Activated CD8-positive, alpha-beta memory T cell treated with anti-CD3 and anti-CD28 coated beads, Interleukin-2, amount 50 U/mL, for 4 hours (primary cell): ENCODE results near the gene CELA2B.
"Not testable (repeated sequence)": the region's sequence is repeated elsewhere in the genome, so short reads cannot be mapped to it uniquely, and the experiment has no call there.

ENCODE experiments used
- DNase-seq: peaks from one replicate; pipeline ENCODE4 v3.0.0-alpha.2; 2020

CELA2B gene

DNA sequence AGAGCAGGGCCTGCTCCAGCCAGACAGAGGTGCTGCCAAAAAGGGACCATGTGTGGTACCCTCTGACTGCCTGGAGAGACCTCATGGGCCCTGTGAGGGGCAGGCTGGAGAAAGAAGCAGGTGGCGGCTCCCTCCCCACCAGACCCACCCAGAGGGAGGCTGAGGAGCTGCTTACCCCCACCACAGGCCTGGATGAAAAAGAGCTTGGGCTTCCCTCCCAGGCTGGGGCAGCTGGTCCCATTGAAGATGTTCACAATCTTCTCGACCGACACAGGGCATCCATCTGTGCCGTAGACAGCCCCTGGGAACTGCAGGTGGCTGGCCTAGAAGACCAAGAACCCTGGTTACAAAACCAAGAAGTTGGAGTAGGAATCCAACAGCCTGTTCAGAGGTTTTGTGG, 28.5 kb downstream of the CELA2B start:
- no peak for DNase-seq

DNA sequence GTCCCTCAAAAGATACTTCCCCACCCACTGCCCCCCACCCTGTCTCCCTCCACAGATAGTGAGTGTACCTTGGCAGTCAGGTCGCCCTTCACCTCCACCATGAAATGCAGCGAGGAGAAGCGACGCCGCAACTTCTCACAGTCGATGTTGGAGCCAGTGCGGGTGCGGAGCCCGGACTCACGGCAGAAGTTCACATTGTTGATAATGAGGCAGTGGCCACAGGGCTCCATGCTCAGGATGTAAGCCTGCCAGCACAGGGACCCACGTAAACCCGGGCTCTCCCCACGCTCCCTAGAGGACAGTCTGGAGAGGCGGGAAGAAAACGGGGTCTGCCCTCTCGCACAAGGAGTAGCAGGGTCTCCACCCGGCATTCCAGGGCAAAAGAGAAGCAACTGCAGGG, 30.9 kb downstream of the CELA2B start:
- DNase-seq = no peak

DNA sequence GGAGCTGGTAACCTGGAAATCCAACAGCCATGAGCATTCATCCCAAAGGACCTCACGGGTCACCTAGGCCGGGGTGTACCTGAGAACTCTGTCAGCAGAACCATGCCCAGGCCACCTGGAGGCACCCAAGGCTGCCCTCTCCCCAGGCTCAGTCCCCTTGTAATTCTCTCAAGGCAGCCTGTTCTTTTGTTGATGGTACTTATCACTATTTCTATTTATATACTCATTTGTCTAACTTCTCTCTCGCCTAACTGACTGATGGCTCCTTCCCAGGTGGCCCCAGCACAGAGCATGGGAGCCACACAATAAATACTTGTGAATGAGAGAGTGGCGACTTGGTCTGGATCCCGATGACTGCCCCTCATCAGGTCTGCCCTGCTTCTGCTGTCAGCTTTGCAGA, 31.4 kb downstream of the CELA2B start:
- DNase-seq = no peak

- no peak for DNase-seq
These were observed 33.0 kb downstream of the CELA2B start for GRCh38 chr1:15508700-15509487.

DNA sequence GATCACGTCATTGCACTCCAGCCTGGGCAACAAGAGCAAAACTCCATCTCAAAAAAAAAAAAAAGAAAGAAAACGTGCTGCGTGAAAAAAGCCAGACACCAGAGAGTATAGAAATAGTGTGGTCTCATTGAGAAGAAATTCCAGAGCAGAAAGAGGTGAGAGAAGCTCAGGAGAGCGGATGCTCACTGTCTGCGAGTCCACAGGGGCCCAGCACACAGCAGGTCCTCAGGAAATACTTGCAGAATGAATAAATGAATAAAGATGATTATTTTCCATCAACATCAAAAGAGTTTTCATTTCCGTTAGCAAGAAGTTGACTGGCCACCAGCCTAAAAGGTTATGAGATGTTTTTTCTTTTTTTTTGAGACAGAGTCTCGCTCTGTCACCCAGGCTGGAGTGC, 33.7 kb downstream of the CELA2B start:
- no peak for DNase-seq

- no peak for DNase-seq
These were observed 34.9 kb downstream of the CELA2B start for GRCh38 chr1:15510611-15511405.

DNA sequence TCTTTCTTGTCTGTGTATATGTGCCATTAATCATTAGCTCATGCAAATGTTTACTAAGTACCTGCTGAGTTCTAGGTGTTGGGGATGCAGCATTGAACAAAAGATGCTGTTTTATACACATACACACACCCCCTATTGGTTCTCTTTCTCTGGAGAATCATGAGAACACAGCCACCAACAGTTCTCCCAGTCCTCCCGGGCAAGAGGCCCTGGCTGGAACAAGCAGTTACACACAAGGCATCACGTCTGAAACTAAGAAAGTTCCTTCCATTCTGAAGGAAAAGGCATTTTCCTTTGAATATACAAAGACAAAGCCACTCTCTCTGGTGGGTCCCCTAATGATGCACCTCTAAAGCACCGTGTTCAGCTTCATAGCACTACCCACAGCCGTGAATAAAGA, 37.3 kb downstream of the CELA2B start:
- DNase-seq = no peak

GRCh38 chr1:15513919-15514318, 38.0 kb downstream of the CELA2B start:
- no peak for DNase-seq

DNA sequence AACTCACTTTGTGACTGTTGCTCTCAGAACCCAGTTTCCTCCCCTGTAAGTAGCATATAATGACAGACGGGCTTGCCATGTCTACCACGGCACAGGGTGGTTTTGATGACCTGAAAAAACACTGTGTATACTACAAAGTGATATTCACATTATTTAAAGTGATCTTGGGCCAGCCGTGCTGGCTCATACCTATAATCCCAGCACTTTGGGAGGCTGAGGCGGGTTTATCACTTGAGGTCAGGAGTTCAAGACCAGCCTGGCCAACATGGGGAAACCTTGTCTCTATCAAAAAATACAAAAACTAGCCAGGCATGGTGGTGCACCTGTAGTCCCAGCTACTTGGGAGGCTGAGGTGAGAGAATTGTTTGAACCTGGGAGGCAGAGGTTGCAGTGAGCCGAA, 38.7 kb downstream of the CELA2B start:
- not testable (repeated sequence) for DNase-seq

GRCh38 chr1:15515022-15515663, 39.2 kb downstream of the CELA2B start:
- DNase-seq = no peak

DNA sequence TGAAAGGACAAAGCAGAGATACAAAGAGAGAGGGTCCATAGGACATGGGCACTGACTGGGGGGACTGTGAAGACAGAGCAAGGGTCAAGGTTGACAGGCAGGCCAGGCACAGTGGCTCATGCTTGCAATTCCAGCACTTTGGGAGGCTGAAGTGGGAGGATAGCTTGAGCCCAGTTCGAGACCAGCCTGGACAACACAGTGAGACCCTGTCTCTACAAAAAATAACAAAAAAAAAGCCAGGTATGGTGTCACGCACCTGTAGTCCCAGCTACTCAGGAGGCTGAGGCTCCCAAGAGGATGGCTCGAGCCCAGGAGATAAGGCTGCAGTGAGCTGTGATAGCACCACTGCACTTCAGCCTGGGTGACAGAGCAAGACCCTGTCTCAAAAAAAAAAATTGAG, 43.7 kb downstream of the CELA2B start:
- DNase-seq = no peak

DNA sequence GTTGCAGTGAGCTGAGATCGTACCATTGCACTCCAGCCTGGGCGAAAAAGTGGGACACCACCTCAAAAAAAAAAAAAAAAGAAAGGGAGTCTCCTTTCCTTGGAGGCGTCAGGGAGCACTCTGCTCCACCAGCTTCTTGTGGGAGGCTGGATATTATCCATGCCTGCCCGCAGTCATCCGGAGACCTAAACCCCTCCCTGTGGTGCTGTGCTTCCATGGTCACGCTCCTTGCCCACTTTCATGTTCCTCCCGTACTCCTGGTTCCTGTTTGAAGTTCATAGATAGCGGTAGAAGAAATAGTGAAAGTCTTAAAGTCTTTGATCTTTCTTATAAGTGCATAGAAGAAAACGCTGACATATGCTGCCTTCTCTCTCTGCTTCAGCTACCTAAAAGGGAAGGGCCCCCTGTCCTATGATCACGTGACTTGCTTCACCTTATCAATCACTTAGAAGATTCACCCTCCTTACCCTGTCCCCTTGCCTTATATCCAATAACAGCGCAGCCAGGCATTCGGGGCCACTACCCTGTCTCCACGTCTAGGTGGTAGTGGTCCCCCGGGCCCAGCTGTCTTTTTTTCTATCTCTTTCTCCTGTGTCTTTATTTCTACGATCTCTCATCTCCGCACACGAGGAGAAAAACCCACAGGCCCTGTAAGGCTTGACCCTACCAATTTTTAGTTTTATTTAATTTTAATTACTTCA, 45.5 kb downstream of the CELA2B start:
- DNase-seq = not testable (repeated sequence)

- DNase-seq = no peak
These were observed 46.6 kb downstream of the CELA2B start for GRCh38 chr1:15522551-15522950.

- DNase-seq = no peak
These were observed 47.5 kb downstream of the CELA2B start for GRCh38 chr1:15523104-15524020.

DNA sequence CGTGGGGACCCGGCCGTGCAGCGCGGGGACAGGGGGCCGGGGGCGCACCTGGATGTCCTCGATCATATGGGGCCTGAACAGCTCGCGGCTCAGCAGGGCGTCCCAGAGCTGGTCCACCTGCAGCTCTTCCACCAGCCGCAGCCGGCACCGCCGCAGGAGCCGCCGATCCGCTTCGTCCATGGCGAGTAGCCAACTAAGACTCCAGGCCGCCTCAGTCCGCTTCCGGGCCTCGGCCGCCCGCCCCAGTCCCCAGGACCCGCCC, 48.0 kb downstream of the CELA2B start, which contains the start of gene CASP9:
Gene CASP9 (minus strand): TSS at position 195 of the 262 bp plus-strand sequence. CDS start 15 bp downstream, at position 180.
- no peak for DNase-seq

- DNase-seq = peak; percentile 100
These were observed 48.6 kb downstream of the CELA2B start for GRCh38 chr1:15524283-15525049.

- DNase-seq = no peak
These were observed 49.4 kb downstream of the CELA2B start for GRCh38 chr1:15525050-15526020.

- no peak for DNase-seq
These were observed 50.2 kb downstream of the CELA2B start for GRCh38 chr1:15526021-15526489.

DNA sequence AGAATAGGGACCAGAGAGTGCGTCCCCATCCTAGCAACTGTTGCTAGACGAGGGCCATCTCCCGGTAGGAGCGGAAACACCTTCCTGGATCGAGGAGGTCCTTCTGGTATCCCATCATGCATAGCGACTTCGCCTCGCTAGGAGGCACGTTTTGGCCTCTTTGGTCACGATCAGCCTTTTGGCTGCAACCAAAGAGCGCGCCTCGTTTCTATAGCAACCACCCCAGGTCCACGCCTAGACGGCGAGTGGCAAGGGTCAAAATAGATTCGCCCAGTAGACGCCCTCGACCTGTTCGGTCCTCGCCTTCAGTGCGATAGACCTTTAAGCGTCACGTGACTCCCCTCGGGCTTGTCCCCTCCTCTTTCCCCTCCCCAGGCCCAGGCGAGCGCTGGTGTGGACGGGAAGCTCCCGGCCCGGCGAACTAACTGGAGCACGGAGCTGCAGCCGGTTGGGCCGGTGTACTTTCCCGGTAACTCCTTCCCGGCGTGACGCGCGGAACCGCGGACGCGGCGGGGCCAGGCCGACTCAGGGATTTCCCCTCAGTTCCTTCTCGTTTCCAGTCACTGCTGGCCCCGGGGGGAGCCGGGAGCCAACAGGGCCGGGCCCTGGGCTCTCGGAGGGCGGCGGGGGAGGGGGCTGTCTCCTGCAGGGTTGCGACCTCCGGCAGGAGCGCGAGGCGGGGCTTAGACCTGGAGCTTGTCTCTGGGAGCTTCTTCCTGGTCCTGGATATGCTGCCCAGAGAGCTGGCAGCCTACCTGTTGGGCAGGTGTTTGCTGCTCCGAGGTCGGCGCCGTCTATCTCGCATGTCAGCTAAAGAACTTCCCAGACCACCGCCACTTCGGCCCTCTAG, 50.8 kb downstream of the CELA2B start, which contains the start of gene DNAJC16:
Gene DNAJC16 (plus strand): TSS at position 359 of the 850 bp plus-strand sequence. CDS start 2,258 bp downstream, outside the sequence.
- peak; percentile 93 for DNase-seq
